Right lobe of liver (tissue), 6 donors: ENCODE measurements around the gene NPIPB12. TPM values are rescaled to one million over a fixed set of nuclear protein-coding genes. Genes with fewer than 3 reads are reported as not detected.
"Not testable (repeated sequence)": the region's sequence is repeated elsewhere in the genome, so short reads cannot be mapped to it uniquely, and the experiment has no call there.

Experiments
- ATAC-seq, 4 donors: fragments of 200-7000 bp; cut with Tn5 transposase; one replicate each; pipeline ENCODE4 v1.9.1; 2020; ENCODE audit warnings: mild to moderate bottlenecking in 4 of 4, moderate library complexity in 4 of 4
- DNase-seq, 3 donors: peaks; one replicate each; pipeline ENCODE4 v3.0.0-alpha.2; 2020
- H3K27ac ChIP-seq, 3 donors: fragments of 200-600 bp; one replicate each; pipeline ENCODE4 v1.8.0; 2022
- H3K27me3 ChIP-seq, 2 donors: fragments of 200-600 bp; one replicate each; pipeline ENCODE4 v1.8.0; 2022
- H3K36me3 ChIP-seq, 4 donors: fragments of 200-600 bp; sonication (generic) in 1 of 4; one replicate each; pipeline versions ENCODE4 v1.5.1 to v1.8.0; 2017 to 2022; ENCODE audit warnings: control low read depth in 1 of 4
- H3K4me1 ChIP-seq, 4 donors: fragments of 200-600 bp; sonication (generic) in 1 of 4; one replicate each; pipeline versions ENCODE4 v1.5.1 to v1.8.0; 2017 to 2022; ENCODE audit warnings: control low read depth in 1 of 4
- H3K4me3 ChIP-seq, 3 donors: fragments of 200-600 bp; one replicate each; pipeline ENCODE4 v1.8.0; 2022
- H3K9me3 ChIP-seq, 4 donors: fragments of 200-600 bp; sonication (generic) in 1 of 4; one replicate each; pipeline versions ENCODE4 v1.5.1 to v1.8.0; 2017 to 2022; ENCODE audit warnings: control low read depth in 1 of 4
- WGBS: methylation state at CpG from one replicate; pipeline ENCODE4 v1.1.6; 2018; ENCODE audit warnings: low coverage, low lambda C conversion rate; ENCODE audit not compliant: insufficient coverage; ENCODE audit errors: missing lambda C conversion rate; 5-methylcytosine and 5-hydroxymethylcytosine counted together
- intact Hi-C, 2 donors: fragments of 100-400 bp; cut with DNase I; formaldehyde crosslinking; loops; one replicate each; pipeline versions ENCODE4 v1.11.2 to v1.14.1; 2022
- small RNA-seq, 2 experiments: library from RNA; depleted of rRNA; stranded (forward); fragments of <200 nt; gene quantifications; one replicate each; pipeline ENCODE3, GENCODE V24; 2016
- total RNA-seq, 6 experiments: library from RNA; depleted of rRNA in 2 of 6; stranded (reverse); fragments of >200 nt in 2 of 6; fragmentation: NEBNext Ultra II Directional in 3 of 6; extraction: Animal tissue kit (Norgen Biotek cat#: 25700) in 3 of 6; gene quantifications; one replicate each; pipeline versions ENCODE4 v1.1.0 to v1.2.4, GENCODE V29; 2016 to 2023
- donor health status: DM: no; HTN: yes; CAD: no.
- donor health status: DM: no; HTN: no; CAD: no.
- donor health status: DM: no; HTN: no; CAD: no.
- donor health status: DM: no; HTN: yes; CAD: no.
- donor health status: DM: no; HTN: yes; CAD: no.

NPIPB12 gene
- total RNA-seq, 6 experiments from 2014 or later = 7.3 to 39.3 (median 17.4) TPM

GRCh38 chr16:29457660-29458059 lies 48.5 kb downstream of the NPIPB12 start:
- intact Hi-C loops, H3K27ac ChIP-seq, H3K27me3 ChIP-seq, H3K9me3 ChIP-seq, H3K4me3 ChIP-seq, H3K4me1 ChIP-seq, H3K36me3 ChIP-seq, ATAC-seq: not testable (repeated sequence)
- no CpG with 5 or more reads among the region's 2 CpGs for WGBS
- DNase-seq = peak in 2 of 3 donors; percentile 15 to 37

DNA sequence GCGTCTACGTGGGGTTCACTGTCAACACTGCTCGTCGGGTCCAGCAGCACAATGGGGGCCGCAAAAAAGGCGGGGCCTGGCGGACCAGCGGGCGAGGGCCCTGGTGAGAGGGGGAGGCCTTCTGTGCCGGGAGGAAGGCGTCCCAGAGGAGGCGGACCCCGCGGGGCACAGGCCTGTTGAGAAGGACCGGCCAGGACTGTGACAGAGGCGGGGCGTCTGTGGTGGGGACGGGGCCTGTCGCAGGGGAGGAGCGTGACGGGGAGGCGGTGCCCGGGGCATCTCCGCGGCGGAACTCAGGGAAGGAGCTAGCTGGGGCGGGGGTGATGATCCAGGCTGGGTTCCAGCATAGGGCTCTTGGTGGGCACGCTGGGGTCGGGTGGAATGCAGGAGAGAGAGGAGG lies 51.4 kb downstream of the NPIPB12 start:
- H3K27ac ChIP-seq, H3K4me1 ChIP-seq, intact Hi-C loops, H3K36me3 ChIP-seq, H3K27me3 ChIP-seq, H3K4me3 ChIP-seq, H3K9me3 ChIP-seq, DNase-seq: not testable (repeated sequence)
- ATAC-seq = peak; percentile 76 to 85 (median 76)
- WGBS = no CpG with 5 or more reads among the region's 29 CpGs

DNA sequence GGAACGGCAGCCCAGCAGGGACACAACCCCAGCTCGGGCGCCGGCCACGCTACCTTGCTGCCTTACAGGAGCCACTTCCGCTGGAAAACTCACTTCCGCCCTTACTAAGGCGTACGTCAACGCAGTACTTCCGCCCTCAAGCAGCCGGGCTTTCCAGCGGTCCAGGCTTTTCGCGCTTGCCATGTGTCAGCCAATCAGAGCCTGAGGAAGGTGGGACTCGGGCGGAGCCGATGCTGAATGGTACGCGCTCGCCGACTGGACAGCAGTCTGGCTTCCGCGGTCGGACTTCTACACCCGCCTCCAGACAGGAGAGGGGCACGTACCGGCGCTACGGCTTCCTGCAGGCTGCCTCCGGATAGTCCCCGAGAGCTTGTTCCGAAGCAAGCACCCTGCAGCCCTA lies 51.9 kb downstream of the NPIPB12 start, which contains the start of the genes BOLA2 and SLX1B:
BOLA2 (minus strand) TSS at position 83 of the 400 bp plus-strand sequence. CDS start 98 bp downstream, outside the sequence.
SLX1B (plus strand) TSS at position 265 of the 400 bp plus-strand sequence.
- no CpG with 5 or more reads among the region's 33 CpGs for WGBS
- ATAC-seq = peak; percentile 90 to 93 (median 92)
- H3K9me3 ChIP-seq, H3K4me3 ChIP-seq, DNase-seq, intact Hi-C loops, H3K27ac ChIP-seq, H3K36me3 ChIP-seq, H3K27me3 ChIP-seq, H3K4me1 ChIP-seq: not testable (repeated sequence)

DNA sequence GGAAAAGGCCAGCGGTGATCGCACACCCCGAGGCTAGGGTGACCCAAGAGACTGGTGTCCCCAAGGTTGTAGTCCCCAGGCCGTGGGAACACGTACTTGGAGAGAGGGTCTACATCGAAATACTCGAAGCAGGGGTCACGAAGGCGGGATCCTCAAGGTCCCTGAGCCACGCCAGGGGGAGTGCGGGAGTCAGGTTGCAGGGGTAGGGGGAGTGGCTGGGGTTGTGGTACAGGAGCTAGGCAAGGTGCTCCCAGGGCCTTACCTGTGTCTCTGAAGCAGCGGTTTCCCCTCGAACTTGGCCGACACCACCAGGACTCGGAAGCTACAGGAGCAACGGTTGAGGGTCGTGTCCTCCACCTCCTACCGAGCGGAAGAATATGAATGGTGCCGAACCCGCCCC lies 52.5 kb downstream of the NPIPB12 start:
- H3K4me1 ChIP-seq, intact Hi-C loops, H3K27ac ChIP-seq, H3K9me3 ChIP-seq, H3K27me3 ChIP-seq, H3K4me3 ChIP-seq, DNase-seq, H3K36me3 ChIP-seq: not testable (repeated sequence)
- WGBS = no CpG with 5 or more reads among the region's 21 CpGs
- ATAC-seq = peak; percentile 18 to 39 (median 38)

Small RNA genes lying within 50 kb of the gene (small RNA-seq; reads per million reads assigned to genes)
- gene AC133555.2 = 0 reads per million in 2 experiments

Other genes with a start within 250 kb of the NPIPB12 start
- gene NPIPB11, start 99.7 kb downstream of the NPIPB12 start, total RNA-seq = under 1 TPM; 0.29 to 0.60 (median 0.35) TPM
- gene BOLA2, start 52.1 kb downstream of the NPIPB12 start, total RNA-seq = 1 to 10 TPM; 1.7 to 6.6 (median 2.7) TPM
- gene SLX1B, start 51.9 kb downstream of the NPIPB12 start, total RNA-seq = 10 to 100 TPM; 14.4 to 37.8 (median 25.5) TPM
- gene SULT1A4, start 46.5 kb downstream of the NPIPB12 start, total RNA-seq = 1 to 10 TPM in 4 of 6 experiments, under 1 TPM in 2; 0.33 to 9.9 (median 3.9) TPM
- gene SPN, start 156.8 kb upstream of the NPIPB12 start, total RNA-seq = 1 to 10 TPM in 4 of 6 experiments, under 1 TPM in 2; 0.60 to 3.3 (median 1.4) TPM
- gene QPRT, start 172.8 kb upstream of the NPIPB12 start, total RNA-seq = 100 to 1,000 TPM in 5 of 6 experiments, 10 to 100 TPM in 1; 95.2 to 154 (median 128) TPM
- gene C16orf54, start 239.6 kb upstream of the NPIPB12 start, total RNA-seq = 1 to 10 TPM in 1 of 6 experiments, under 1 TPM in 5; 0.40 to 1.2 (median 0.66) TPM